BE2C (cell line): ENCODE data around the gene TSKU.
"Not testable (repeated sequence)": the region's sequence is repeated elsewhere in the genome, so short reads cannot be mapped to it uniquely, and the experiment has no call there.

Source experiments
- DNase-seq: peaks from one replicate; pipeline ENCODE4 v3.0.0-alpha.2; 2020
- H3K27me3 ChIP-seq: fragments of 250-450 bp; sonication (Bioruptor Pico); 2 replicates; pipeline ENCODE4 v1.5.1; 2020; ENCODE audit warnings: mild to moderate bottlenecking
- H3K36me3 ChIP-seq: fragments of 250-450 bp; sonication (Bioruptor Pico); 2 replicates; pipeline ENCODE4 v1.5.1; 2020; ENCODE audit warnings: mild to moderate bottlenecking
- H3K4me1 ChIP-seq: fragments of 250-450 bp; sonication (Bioruptor Pico); 2 replicates; pipeline ENCODE4 v1.5.1; 2020
- H3K4me3 ChIP-seq: 2 replicates; pipeline ENCODE4 v1.5.1; 2011; ENCODE audit warnings: low read depth, low read length
- H3K9me3 ChIP-seq: fragments of 250-450 bp; sonication (Bioruptor Pico); 2 replicates; pipeline ENCODE4 v1.5.1; 2020
- TF ChIP-seq, protein P1 (sequence below): IDR thresholded peaks from 2 replicates; pipeline ENCODE4 v1.5.1; 2012; ENCODE audit warnings: mild to moderate bottlenecking, low read depth, low read length

The TSKU gene

DNA sequence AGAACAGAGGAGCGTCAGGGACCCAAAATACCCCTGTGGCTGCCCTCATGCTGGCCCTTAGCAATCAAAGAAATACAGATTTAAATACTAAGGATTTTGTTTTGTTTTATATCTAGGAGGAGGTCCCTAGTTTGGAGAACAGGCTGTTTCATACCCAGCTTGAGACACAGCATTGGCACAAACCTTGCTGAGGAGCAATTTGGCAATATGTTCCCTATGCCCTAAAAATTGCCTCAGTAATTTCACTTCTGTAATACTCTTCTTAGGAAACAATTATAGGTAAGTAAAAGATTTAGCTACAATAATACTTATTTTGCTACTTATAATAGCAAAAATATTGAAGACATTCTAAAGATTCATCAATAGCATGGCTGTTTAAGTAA is 37.0 kb downstream of the TSKU start:
- peaks cover 6% of the 10 kb centered on the region; the same call in 1 of the 2 replicates for H3K9me3 ChIP-seq
- no peaks in the 10 kb centered on the region for H3K36me3 ChIP-seq
- TF ChIP-seq, protein P1, sequence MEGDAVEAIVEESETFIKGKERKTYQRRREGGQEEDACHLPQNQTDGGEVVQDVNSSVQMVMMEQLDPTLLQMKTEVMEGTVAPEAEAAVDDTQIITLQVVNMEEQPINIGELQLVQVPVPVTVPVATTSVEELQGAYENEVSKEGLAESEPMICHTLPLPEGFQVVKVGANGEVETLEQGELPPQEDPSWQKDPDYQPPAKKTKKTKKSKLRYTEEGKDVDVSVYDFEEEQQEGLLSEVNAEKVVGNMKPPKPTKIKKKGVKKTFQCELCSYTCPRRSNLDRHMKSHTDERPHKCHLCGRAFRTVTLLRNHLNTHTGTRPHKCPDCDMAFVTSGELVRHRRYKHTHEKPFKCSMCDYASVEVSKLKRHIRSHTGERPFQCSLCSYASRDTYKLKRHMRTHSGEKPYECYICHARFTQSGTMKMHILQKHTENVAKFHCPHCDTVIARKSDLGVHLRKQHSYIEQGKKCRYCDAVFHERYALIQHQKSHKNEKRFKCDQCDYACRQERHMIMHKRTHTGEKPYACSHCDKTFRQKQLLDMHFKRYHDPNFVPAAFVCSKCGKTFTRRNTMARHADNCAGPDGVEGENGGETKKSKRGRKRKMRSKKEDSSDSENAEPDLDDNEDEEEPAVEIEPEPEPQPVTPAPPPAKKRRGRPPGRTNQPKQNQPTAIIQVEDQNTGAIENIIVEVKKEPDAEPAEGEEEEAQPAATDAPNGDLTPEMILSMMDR: no peak
- no peaks in the 10 kb centered on the region for H3K4me1 ChIP-seq
- no peak overlapping the region for H3K4me3 ChIP-seq
- no peaks in the 10 kb centered on the region for H3K27me3 ChIP-seq
- DNase-seq: no peak

DNA sequence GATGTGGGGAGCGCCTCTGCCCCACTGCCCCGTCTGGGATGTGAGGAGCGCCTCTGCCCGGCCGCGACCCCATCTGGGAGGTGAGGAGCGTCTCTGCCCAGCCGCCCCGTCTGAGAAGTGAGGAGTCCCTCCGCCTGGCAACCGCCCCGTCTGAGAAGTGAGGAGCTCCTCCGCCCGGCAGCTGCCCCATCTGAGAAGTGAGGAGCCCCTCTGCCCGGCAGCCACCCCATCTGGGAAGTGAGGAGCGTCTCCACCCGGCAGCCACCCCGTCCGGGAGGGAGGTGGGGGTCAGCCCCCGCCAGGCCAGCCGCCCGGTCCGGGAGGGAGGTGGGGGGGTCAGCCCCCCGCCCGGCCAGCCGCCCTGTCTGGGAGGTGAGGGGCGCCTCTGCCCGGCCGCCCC is 38.2 kb downstream of the TSKU start:
- not testable (repeated sequence) for H3K9me3 ChIP-seq, H3K4me1 ChIP-seq, H3K27me3 ChIP-seq, H3K4me3 ChIP-seq, H3K36me3 ChIP-seq, DNase-seq

DNA sequence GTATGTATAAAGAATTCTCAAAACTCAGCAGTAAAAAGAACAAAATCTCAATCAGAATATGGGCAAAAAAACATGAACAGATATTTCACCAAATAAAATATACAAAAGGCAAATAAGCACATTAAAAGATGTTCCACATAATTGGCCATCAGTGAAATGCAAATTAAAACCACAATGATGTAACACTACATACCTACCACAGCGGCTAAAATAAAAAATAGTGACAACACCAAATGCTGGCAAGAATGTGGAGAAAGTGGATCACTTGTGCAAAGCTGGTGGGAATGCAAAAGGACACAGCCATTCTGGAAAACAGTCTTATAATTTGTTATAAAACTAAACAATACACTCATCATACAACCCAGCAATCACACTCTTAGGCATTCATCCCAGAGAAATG is 39.2 kb downstream of the TSKU start:
- Histone ChIP-seq H3K27me3 (no peaks in the 10 kb centered on the region), H3K4me1 (no peaks in the 10 kb centered on the region), H3K4me3 (no peak overlapping the region), H3K9me3 (no peaks in the 10 kb centered on the region), H3K36me3 (no peaks in the 10 kb centered on the region)
- no peak for DNase-seq
- TF ChIP-seq, protein P1: no peak

DNA sequence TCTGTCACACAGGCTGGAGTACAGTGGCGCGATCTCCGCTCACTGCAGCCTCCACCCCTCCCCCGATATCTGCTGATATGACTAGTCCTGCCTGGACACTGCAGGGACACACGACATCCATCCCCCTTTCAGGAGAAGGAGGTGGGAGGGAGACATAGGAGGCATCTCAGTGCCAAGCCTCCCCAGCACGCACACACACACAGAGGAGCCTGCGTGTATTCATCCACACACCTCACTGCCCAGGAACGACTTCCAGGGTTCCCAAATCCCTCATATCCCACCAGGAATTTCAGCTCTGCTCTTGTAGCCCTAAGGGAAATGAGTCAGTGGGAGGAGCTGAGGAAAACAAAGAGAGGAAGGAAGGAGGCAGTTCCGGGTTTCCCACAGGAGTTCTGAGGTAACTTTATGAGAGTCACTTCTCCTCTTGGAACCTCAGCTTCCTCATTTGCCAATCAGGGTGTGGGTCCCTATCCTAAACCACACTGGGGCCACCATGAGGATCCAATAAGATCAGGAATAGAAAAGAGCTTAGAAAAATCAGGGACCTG is 40.4 kb downstream of the TSKU start:
- H3K27me3 ChIP-seq: no peaks in the 10 kb centered on the region
- H3K36me3 ChIP-seq: no peaks in the 10 kb centered on the region
- TF ChIP-seq, protein P1: no peak
- H3K4me1 ChIP-seq: no peaks in the 10 kb centered on the region
- H3K9me3 ChIP-seq: no peaks in the 10 kb centered on the region
- H3K4me3 ChIP-seq: peak overlapping the region; percentile 12; the same call in 1 of the 2 replicates
- DNase-seq: peak; percentile 66

DNA sequence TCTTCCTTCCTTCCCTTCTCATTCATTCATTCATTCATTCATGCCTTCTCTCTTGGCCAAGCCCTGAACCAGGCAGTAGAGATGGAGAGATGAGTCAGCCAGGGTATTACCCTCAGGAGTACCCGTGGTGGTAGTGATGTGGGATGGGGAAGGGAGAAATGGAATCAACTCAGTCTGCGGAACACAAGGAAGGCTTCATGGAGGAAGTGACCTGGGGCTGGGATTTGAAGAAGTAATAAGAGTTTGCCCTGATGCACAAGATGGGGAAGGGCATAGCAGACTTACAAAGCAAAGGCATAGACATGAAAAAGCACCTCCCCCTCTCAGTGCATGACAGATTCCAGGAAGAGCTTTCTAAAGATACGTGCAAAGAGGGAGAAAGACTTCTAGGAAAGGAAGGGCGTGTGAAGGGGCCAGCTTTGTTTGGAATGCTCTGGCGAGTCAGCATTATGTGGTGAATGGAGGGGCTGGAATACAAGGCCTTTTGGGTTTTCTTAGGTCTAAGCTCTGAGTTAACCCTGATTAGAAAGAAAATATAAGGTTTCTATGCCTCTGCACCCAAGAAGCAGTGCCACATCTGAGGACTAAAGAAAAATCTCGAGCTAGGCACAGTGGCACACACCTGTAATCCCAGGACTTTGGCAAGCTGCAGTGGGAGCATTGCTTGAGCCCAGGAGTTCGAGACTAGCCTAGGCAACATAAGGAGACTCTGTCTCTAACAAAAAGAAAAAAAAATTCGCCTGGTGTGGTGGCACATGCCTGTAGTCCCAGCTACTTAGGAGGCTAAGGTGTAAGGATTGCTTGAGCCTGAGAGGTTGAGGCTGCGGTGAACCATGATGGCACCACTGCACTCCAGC is 41.2 kb downstream of the TSKU start:
- Histone ChIP-seq H3K4me1 (no peaks in the 10 kb centered on the region), H3K9me3 (no peaks in the 10 kb centered on the region), H3K27me3 (no peaks in the 10 kb centered on the region), H3K36me3 (no peaks in the 10 kb centered on the region), H3K4me3 (no peak overlapping the region)
- TF ChIP-seq, protein P1: no peak
- no peak for DNase-seq

DNA sequence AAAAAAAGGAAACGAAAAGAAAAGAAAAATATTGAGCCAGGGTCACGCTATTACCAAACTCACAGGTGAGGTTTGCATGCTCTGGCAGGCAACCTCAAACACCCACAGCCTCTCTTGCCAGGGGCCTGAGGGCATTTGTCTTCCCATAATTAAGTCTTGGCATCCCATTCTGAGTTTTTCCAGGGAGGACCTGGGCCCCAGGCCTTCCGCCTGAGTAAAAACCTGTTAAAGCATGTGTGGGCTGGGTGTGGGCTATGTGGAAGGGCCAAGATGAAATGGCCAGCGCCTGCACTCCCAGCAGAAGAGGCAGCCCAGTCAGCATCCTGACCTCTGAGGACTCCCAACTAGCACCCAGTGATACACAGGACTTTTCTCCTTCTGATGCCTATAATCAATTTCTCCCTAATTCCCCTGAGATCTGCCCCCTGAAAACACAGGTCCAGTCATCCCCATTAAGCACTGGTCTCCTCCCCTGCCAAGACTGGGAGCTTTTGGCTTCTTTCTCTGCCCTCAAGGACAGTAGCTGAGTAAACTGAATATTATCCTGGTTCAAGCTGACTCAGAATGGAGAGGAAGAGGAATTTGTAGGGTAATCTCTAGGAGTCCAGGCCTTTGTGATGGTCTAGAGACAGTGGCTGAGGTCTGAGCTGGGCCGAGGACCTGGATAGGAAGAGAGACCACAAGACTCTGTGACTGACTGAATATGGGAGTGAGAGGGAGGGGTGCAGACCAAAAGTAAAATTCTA is 42.0 kb downstream of the TSKU start:
- no peaks in the 10 kb centered on the region for H3K36me3 ChIP-seq
- TF ChIP-seq, protein P1: no peak
- H3K4me1 ChIP-seq: no peaks in the 10 kb centered on the region
- no peak overlapping the region for H3K4me3 ChIP-seq
- no peaks in the 10 kb centered on the region for H3K9me3 ChIP-seq
- no peak for DNase-seq
- no peaks in the 10 kb centered on the region for H3K27me3 ChIP-seq
